HepG2 (cell line): Measurements from ENCODE around the gene PARP6. TPM values are rescaled to one million over a fixed set of nuclear protein-coding genes. Genes with fewer than 3 reads are reported as not detected.

ENCODE experiments used
- CHD4 ChIP-seq: fragments of 200-600 bp; sonication (generic); IDR thresholded peaks from 2 replicates; pipeline ENCODE4 v1.7.0; 2017; ENCODE audit warnings: mild to moderate bottlenecking, low read length, borderline replicate concordance
- ELK4 ChIP-seq: sonication (generic); formaldehyde crosslinking; IDR thresholded peaks from 2 replicates; pipeline ENCODE4 v1.9.0; 2021; ENCODE audit warnings: missing genetic modification reagents, borderline replicate concordance
- FLYWCH1 ChIP-seq: sonication (generic); formaldehyde crosslinking; IDR thresholded peaks from 2 replicates; pipeline ENCODE4 v1.8.1; 2023; ENCODE audit warnings: mild to moderate bottlenecking, missing genetic modification reagents
- GTF3A ChIP-seq: sonication (generic); formaldehyde crosslinking; conservative IDR thresholded peaks from 2 replicates; pipeline ENCODE4 v1.4.0; 2020; ENCODE audit warnings: mild to moderate bottlenecking, missing genetic modification reagents
- HINFP ChIP-seq: sonication (generic); formaldehyde crosslinking; IDR thresholded peaks from 2 replicates; pipeline ENCODE4 v1.4.0; 2020; ENCODE audit warnings: low read depth, mild to moderate bottlenecking, missing genetic modification reagents
- HNF4G ChIP-seq, 2 experiments: sonication (generic) in 1 of 2; formaldehyde crosslinking in 1 of 2; IDR thresholded peaks; 2 replicates each; pipeline versions ENCODE4 v1.4.0 to v1.6.1; 2011 to 2020; ENCODE audit warnings: borderline replicate concordance in 2 of 2, low read depth in 2 of 2, mild to moderate bottlenecking in 2 of 2, low read length in 1 of 2, missing genetic modification reagents in 1 of 2, moderate library complexity in 1 of 2
- KDM5A ChIP-seq: fragments of 200-600 bp; sonication (generic); IDR thresholded peaks from 2 replicates; pipeline ENCODE4 v1.7.0; 2018; ENCODE audit warnings: antibody characterized with exemption, mild to moderate bottlenecking, low read length, borderline replicate concordance
- MLLT10 ChIP-seq: sonication (generic); formaldehyde crosslinking; IDR thresholded peaks from 2 replicates; pipeline ENCODE4 v1.4.0; 2020; ENCODE audit warnings: missing genetic modification reagents
- NFKB2 ChIP-seq: sonication (generic); formaldehyde crosslinking; IDR thresholded peaks from 2 replicates; pipeline ENCODE4 v1.4.0; 2020; ENCODE audit warnings: missing genetic modification reagents, borderline replicate concordance
- PCBP1 ChIP-seq: fragments of 200-400 bp; formaldehyde crosslinking; IDR thresholded peaks from 2 replicates; pipeline ENCODE4 v1.6.1; 2017; ENCODE audit warnings: mild to moderate bottlenecking, low read depth, low read length, borderline replicate concordance
- PITX1 ChIP-seq: sonication (generic); formaldehyde crosslinking; IDR thresholded peaks from 2 replicates; pipeline ENCODE4 v1.5.1; 2020; ENCODE audit warnings: mild to moderate bottlenecking, missing genetic modification reagents
- RXRA ChIP-seq: sonication (generic); formaldehyde crosslinking; IDR thresholded peaks from 2 replicates; pipeline ENCODE4 v1.5.1; 2020; ENCODE audit warnings: missing genetic modification reagents
- SMAD9 ChIP-seq: sonication (generic); formaldehyde crosslinking; IDR thresholded peaks from 2 replicates; pipeline ENCODE4 v1.5.1; 2020; ENCODE audit warnings: mild to moderate bottlenecking, missing genetic modification reagents
- SRSF4 ChIP-seq: fragments of 200-400 bp; formaldehyde crosslinking; IDR thresholded peaks from one replicate; pipeline ENCODE4 v1.6.1; 2018; ENCODE audit warnings: mild to moderate bottlenecking, low read depth, low read length, moderate library complexity; ENCODE audit not compliant: poor library complexity, severe bottlenecking
- THAP11 ChIP-seq: IDR thresholded peaks from 2 replicates; pipeline ENCODE4 v1.6.1; 2016; ENCODE audit warnings: missing biosample characterization, missing genetic modification reagents
- THAP7 ChIP-seq: sonication (generic); formaldehyde crosslinking; IDR thresholded peaks from 2 replicates; pipeline ENCODE4 v1.8.1; 2023; ENCODE audit warnings: mild to moderate bottlenecking, missing genetic modification reagents
- THYN1 ChIP-seq: sonication (generic); formaldehyde crosslinking; IDR thresholded peaks from 2 replicates; pipeline ENCODE4 v1.8.1; 2023; ENCODE audit warnings: low read depth, mild to moderate bottlenecking, moderate library complexity, missing genetic modification reagents, borderline replicate concordance
- TMF1 ChIP-seq: sonication (generic); formaldehyde crosslinking; IDR thresholded peaks from 2 replicates; pipeline ENCODE4 v1.8.1; 2022; ENCODE audit warnings: low read depth, missing genetic modification reagents
- ZBTB37 ChIP-seq: sonication (generic); formaldehyde crosslinking; IDR thresholded peaks from 2 replicates; pipeline ENCODE4 v1.4.0; 2020; ENCODE audit warnings: mild to moderate bottlenecking, missing genetic modification reagents
- ZFP36L2 ChIP-seq: sonication (generic); formaldehyde crosslinking; IDR thresholded peaks from 2 replicates; pipeline ENCODE4 v1.4.0; 2020; ENCODE audit warnings: missing genetic modification reagents
- ZIK1 ChIP-seq: sonication (generic); formaldehyde crosslinking; IDR thresholded peaks from 2 replicates; pipeline ENCODE4 v1.5.0; 2020; ENCODE audit warnings: mild to moderate bottlenecking, low read depth, missing genetic modification reagents, borderline replicate concordance
- ZNF20 ChIP-seq: sonication (generic); formaldehyde crosslinking; IDR thresholded peaks from 2 replicates; pipeline ENCODE4 v1.4.0; 2020; ENCODE audit warnings: mild to moderate bottlenecking, moderate library complexity, missing genetic modification reagents
- ZNF282 ChIP-seq: fragments of 450-650 bp; IDR thresholded peaks from 2 replicates; pipeline ENCODE4 v1.6.1; 2018; ENCODE audit not compliant: partially characterized antibody
- ZNF552 ChIP-seq: sonication (generic); formaldehyde crosslinking; IDR thresholded peaks from 2 replicates; pipeline ENCODE4 v1.9.0; 2022; ENCODE audit warnings: missing genetic modification reagents, mild to moderate bottlenecking, borderline replicate concordance
- ZNF558 ChIP-seq: sonication (generic); formaldehyde crosslinking; IDR thresholded peaks from 2 replicates; pipeline ENCODE4 v1.9.0; 2022; ENCODE audit warnings: mild to moderate bottlenecking, missing genetic modification reagents, borderline replicate concordance
- ZNF563 ChIP-seq: sonication (generic); formaldehyde crosslinking; IDR thresholded peaks from 2 replicates; pipeline ENCODE4 v1.8.0; 2022; ENCODE audit warnings: mild to moderate bottlenecking, moderate library complexity, missing genetic modification reagents
- ZNF792 ChIP-seq: IDR thresholded peaks from 2 replicates; pipeline ENCODE4 v1.6.1; 2016
- polyA plus RNA-seq, 8 experiments: library from polyadenylated mRNA; depleted of rRNA in 3 of 8; stranded (reverse) in 7 of 8; unstranded in 1 of 8; fragments of >200 nt; fragmentation: Illumina TruSeq in 4 of 8; extraction: Trizol in 4 of 8; gene quantifications; 2 replicates each; pipeline versions ENCODE4 v1.2.1 to v1.2.3, GENCODE V29; 2011 to 2016; ENCODE audit warnings: low read depth in 4 of 8, missing spikeins in 1 of 8, mixed read lengths in 1 of 8; ENCODE audit not compliant: insufficient read depth in 1 of 8
- total RNA-seq, 5 experiments: library from RNA; depleted of rRNA; stranded (reverse); fragments of >200 nt; fragmentation: Illumina TruSeq; extraction: Trizol; gene quantifications; 2 replicates each; pipeline ENCODE4 v1.2.3, GENCODE V29; 2016; ENCODE audit warnings: low read depth in 1 of 5

The PARP6 gene
- total and polyA plus RNA-seq, 2 of the 13 experiments (the other 11 are each of a cell fraction or from before 2014, with no cell fraction given): 0.22 to 0.87 TPM

- TF ChIP-seq RXRA (CRISPR knock-in tag) (peak; percentile 14; the same call in 1 of the 2 replicates), TMF1 (no peak), THYN1 (CRISPR knock-in tag) (no peak), SMAD9 (CRISPR knock-in tag) (no peak), ZNF563 (CRISPR knock-in tag) (no peak), ZFP36L2 (CRISPR knock-in tag) (no peak), ZNF558 (CRISPR knock-in tag) (no peak), HINFP (0 out of 2 replicates have a peak, but pooled peaks have one; percentile 38), ZNF282 (no peak), GTF3A (no peak), CHD4 (no peak), KDM5A (no peak), FLYWCH1 (CRISPR knock-in tag) (no peak), PITX1 (peak; percentile 25; the same call in 1 of the 2 replicates), ZNF20 (CRISPR knock-in tag) (no peak), HNF4G (IDR thresholded peaks at IDR 0.05; ENCODE audit: borderline replicate concordance, low read depth, low read length) (peak; percentile 44; the same call in 1 of the 2 replicates), HNF4G (CRISPR knock-in tag; IDR thresholded peaks at IDR 0.05; ENCODE audit: borderline replicate concordance, low read depth) (no peak), MLLT10 (CRISPR knock-in tag) (no peak), ZBTB37 (CRISPR knock-in tag) (no peak), ZIK1 (CRISPR knock-in tag) (0 out of 2 replicates have a peak, but pooled peaks have one; percentile 2), ZNF792 (CRISPR knock-in tag) (no peak), NFKB2 (CRISPR knock-in tag) (no peak), PCBP1 (no peak), SRSF4 (no peak), THAP7 (no peak), THAP11 (0 out of 2 replicates have a peak, but pooled peaks have one; percentile 23), ELK4 (CRISPR knock-in tag) (no peak), ZNF552 (CRISPR knock-in tag) (no peak)
These were observed 72.6 kb downstream of the PARP6 start (continued) for GRCh38 chr15:72199721-72200212.
